Measurements from ENCODE around the gene CDK11A.
A peak's percentile ranks its signal among the peaks of the same experiment; 100 is the strongest.
"Not testable (repeated sequence)": the region's sequence is repeated elsewhere in the genome, so short reads cannot be mapped to it uniquely, and the experiment has no call there.

The CDK11A gene

DNA sequence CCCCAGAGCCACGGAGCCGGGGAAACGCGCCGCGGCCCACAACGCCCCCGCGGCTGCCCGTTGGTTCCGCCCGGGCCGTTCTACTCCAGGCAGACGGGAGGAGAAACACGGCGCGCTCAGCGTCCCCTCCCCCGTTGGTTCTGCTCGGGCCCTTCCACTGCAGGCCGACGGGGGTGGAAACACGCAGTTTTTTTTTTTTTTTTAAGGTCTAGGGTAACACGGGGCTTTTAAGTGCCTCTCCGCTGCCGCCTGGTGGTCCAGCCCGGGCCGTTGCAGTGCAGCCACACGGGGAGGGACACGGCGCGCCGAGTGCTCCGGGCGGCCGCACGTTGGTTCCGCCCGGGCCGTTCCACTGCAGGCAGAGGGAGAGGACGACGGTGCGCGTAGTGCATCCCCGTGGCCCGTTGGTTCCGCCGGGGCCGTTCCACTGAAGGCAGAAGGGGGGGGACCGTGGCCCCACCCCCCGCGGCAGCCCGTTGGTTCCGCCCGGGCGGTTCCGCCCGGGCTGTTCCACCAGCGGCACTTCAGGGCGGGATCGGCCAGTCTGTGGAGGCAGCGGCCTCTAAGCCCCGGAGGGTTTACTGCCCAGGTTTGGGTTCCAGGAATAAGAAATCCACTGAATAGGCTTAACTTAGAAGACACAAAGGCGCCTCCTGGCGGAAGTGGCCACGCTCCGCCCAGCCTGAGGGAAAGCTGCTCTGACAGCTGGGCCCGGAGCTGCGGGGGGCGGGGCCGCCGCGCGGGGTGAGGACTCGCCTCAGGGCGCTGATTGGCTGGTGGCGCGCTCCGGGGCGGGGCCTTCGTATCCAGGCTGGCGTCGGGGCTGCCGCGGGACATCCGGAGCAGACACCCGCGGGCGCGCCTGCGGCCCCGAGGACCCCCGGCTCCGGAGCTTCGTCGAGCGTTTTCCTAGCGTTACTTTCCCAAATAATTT lies 31.2 kb downstream of the CDK11A start, which contains the start of gene SLC35E2B:
Gene SLC35E2B, minus strand, starts transcription at position 82 of the 934 bp plus-strand sequence. CDS start 16,096 bp downstream, outside the sequence.
- H3K36me3 ChIP-seq (replicated peaks); H3K4me1 ChIP-seq; in situ Hi-C loops (cut with MboI; ENCODE audit: low sequenced_read_pairs); H3K9me3 ChIP-seq; H3K27me3 ChIP-seq (ENCODE audit: low read depth): not testable (repeated sequence)
- peak within 1 kb of the TSS; percentile 38 for H3K4me3 ChIP-seq
- DNase-seq (ENCODE audit: low spot score in 2 of 2): peak in 1 of 2 experiments; percentile 86

DNA sequence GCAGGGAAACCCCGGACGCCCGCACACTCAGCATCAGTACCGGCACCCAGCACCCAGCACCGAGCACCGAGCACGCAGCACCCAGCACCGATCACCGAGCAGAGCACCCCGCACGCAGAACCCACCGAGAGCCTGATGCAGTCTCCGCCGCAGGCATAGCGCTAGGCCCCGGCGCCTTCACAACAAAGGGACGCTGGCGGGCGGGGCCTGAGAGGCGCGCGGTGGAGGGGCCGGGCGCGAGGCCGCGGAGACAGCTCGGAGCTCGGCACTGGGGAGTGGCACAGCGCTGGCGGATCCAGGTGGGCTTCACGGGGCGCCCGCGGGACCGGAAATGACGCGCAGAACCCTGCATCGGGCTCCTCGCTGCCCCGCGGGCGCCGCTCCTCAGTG lies 31.8 kb downstream of the CDK11A start:
- in situ Hi-C loops (cut with MboI; ENCODE audit: low sequenced_read_pairs); H3K9me3 ChIP-seq; H3K27me3 ChIP-seq (ENCODE audit: low read depth); H3K36me3 ChIP-seq (replicated peaks); H3K4me1 ChIP-seq: not testable (repeated sequence)
- peak overlapping the region; percentile 38 for H3K4me3 ChIP-seq
- DNase-seq (ENCODE audit: low spot score in 2 of 2): peak in 1 of 2 experiments; percentile 78

DNA sequence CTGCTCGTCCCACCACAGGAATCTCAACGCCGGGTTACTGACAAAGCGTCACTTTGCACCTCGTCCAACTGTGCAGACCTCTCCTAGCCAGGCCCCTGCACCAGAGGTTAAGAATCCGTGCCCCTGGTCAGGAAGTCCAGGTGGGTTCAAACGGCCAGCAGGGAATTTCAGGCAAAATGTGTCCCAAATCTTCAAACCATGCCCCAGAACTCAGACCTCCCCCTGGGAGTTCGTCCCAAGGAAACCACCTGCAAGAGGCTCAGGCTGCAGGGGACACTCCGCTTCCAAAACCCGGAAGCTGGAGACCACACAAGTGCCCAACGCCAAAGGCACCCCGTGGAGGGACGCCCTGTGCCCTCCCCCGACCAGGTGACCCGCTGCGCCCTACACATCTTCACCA lies 32.7 kb downstream of the CDK11A start:
- H3K4me1 ChIP-seq; H3K9me3 ChIP-seq; H3K4me3 ChIP-seq; H3K36me3 ChIP-seq (replicated peaks); in situ Hi-C loops (cut with MboI; ENCODE audit: low sequenced_read_pairs); H3K27me3 ChIP-seq (ENCODE audit: low read depth); DNase-seq (ENCODE audit: low spot score in 2 of 2): not testable (repeated sequence)

DNA sequence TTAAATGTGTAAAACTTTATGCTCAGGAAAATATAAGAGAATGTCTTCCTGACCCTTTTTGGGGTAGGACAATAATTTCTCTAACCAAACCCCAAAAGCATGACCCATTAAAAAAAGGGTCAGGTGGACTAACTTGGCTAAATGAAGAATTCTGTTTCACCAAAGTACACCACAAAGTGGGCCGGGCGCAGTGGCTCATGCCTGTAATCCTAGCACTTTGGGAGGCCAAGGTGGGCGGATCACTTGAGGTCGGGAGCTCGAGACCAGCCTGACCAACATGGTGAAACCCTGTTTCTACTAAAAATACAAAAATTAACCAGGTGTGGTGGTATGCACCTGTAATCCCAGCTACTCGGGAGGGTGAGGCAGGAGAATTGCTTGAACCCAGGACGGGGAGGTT lies 34.6 kb downstream of the CDK11A start:
- H3K4me1 ChIP-seq; H3K9me3 ChIP-seq; H3K27me3 ChIP-seq (ENCODE audit: low read depth); DNase-seq (ENCODE audit: low spot score in 2 of 2); H3K36me3 ChIP-seq (replicated peaks); H3K4me3 ChIP-seq: not testable (repeated sequence)
- in situ Hi-C loops (cut with MboI; ENCODE audit: low sequenced_read_pairs): loop anchor here (10.0 kb wide), 1 partner anchor 55 kb away; no protein-coding TSS in a partner anchor

DNA sequence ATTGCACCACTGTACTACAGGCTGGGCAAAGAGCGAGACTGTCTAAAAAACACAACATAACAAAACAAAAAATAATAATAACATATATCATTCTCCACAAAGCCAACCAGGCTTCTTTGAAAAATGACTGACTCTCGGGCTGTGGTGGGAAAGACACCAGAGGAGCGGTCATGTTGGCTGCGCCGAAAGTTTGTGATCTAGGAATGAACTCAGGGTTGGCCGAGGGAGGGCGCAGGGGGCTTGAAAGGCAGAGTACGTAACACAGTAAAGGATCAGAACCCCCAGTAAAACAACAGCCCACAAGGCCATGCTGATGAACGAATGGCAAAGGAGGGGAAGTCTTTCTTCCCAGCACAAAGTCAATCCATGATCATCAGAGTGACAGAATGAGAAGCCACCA lies 36.3 kb downstream of the CDK11A start:
- Histone ChIP-seq H3K4me3 (no peak overlapping the region), H3K9me3 (no peaks in the 10 kb centered on the region), H3K36me3 (replicated peaks) (no peaks in the 10 kb centered on the region), H3K4me1 (no peaks in the 10 kb centered on the region), H3K27me3 (ENCODE audit: low read depth) (no peaks in the 10 kb centered on the region)
- DNase-seq (ENCODE audit: low spot score in 2 of 2): no peak
- in situ Hi-C loops (cut with MboI; ENCODE audit: low sequenced_read_pairs): loop anchor here (10.0 kb wide), 1 partner anchor 57 kb away; no protein-coding TSS in a partner anchor

DNA sequence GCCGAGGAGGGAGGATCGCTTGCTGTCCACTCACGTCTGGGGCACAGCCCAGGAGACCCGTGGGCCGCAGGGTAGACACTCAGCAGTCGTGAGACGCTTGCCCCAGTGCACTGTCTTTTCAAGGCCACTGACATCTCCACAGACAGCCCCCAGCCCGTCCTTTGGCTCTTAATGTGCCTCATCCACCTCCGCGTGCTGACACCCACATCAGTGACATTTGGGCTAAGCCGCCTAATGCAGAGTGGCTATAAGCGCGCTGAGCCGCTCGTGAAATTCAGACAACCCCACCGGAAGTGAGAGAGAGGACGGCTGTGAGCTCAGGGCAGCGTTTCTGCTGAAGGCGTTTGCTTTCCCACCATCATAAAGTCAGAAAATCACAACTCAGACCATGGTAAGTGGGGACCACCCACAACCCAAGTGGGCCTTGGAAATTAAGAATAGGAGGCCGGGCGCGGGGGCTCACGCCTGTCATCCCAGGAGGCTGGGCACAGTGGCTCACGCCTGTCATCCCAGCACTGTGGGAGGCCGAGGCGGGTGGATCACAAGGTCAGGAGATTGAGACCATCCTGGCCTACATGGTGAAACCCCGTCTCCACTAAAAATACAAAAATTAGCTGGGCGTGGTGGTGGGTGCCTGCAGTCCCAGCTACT lies 40.0 kb downstream of the CDK11A start:
- Histone ChIP-seq H3K27me3 (ENCODE audit: low read depth) (no peaks in the 10 kb centered on the region), H3K4me3 (no peak overlapping the region), H3K9me3 (no peaks in the 10 kb centered on the region), H3K4me1 (no peaks in the 10 kb centered on the region), H3K36me3 (replicated peaks) (no peaks in the 10 kb centered on the region)
- in situ Hi-C loops (cut with MboI; ENCODE audit: low sequenced_read_pairs): loop anchor here (10.0 kb wide), 1 partner anchor 61 kb away; no protein-coding TSS in a partner anchor
- no peak for DNase-seq (ENCODE audit: low spot score in 2 of 2)

DNA sequence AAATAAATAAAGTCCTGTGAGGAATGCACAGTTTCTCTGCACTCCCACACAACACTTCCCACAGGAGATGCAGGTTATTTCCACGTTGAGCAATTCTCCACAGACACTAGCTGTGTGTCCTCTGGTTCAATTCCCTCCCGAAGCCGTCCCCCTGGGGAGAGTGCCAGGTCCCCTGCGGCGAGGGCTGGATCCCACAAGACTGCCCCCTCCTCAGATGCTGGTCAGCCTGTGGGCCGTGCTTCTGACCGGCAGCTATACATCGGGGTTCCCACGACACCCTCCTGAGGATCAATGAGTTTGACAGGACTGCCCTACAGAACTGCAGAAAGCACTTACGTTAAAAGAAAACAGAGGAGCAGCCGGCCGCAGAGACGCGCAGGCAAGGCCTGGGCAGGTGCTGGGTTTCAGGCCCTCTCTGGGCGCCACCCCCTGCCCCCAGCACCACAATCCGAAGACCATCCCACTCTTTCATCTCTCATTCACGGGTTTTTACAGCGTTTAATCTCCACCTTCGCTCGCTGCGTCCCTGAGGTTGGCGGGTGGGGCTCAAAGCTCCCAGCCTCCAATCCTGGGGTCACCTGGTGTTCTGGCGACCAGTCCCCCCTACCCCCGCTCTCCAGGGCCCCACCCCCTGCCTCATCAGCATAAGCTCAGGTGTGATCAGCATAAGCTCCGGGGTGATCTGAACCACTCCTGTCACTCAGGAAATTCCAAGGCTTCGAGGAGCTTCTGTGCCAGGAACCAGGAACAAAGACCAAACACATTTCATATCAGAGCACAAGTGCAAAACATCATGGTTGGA lies 40.9 kb downstream of the CDK11A start:
- Histone ChIP-seq H3K27me3 (ENCODE audit: low read depth) (no peaks in the 10 kb centered on the region), H3K36me3 (replicated peaks) (no peaks in the 10 kb centered on the region), H3K4me3 (no peak overlapping the region), H3K4me1 (no peaks in the 10 kb centered on the region), H3K9me3 (no peaks in the 10 kb centered on the region)
- DNase-seq (ENCODE audit: low spot score in 2 of 2): no peak
- in situ Hi-C loops (cut with MboI; ENCODE audit: low sequenced_read_pairs): loop anchor here (10.0 kb wide), 1 partner anchor 61 kb away; no protein-coding TSS in a partner anchor

DNA sequence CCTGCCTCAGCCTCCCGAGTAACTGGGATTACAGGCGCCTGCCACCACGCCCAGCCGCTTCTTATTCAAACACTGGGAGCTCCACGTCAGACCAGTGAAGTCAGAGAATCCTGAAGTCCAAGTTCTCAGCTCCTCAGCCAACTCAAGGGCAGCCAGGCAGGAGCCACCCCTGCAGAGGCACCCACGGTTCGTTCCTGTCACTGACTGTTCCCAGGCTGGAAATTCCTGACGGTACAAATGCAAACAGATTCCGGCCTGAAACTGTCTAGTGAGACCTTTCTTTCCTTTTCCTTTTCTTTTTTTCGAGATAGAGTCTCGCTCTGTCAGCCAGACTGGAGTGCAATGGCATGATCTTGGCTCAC lies 43.3 kb downstream of the CDK11A start:
- no peaks in the 10 kb centered on the region for H3K27me3 ChIP-seq (ENCODE audit: low read depth)
- no peaks in the 10 kb centered on the region for H3K9me3 ChIP-seq
- DNase-seq (ENCODE audit: low spot score in 2 of 2): no peak
- H3K4me3 ChIP-seq: no peak overlapping the region
- no peaks in the 10 kb centered on the region for H3K36me3 ChIP-seq (replicated peaks)
- in situ Hi-C loops (cut with MboI; ENCODE audit: low sequenced_read_pairs): loop anchor here (10.0 kb wide), 1 partner anchor 64 kb away; no protein-coding TSS in a partner anchor
- no peaks in the 10 kb centered on the region for H3K4me1 ChIP-seq

DNA sequence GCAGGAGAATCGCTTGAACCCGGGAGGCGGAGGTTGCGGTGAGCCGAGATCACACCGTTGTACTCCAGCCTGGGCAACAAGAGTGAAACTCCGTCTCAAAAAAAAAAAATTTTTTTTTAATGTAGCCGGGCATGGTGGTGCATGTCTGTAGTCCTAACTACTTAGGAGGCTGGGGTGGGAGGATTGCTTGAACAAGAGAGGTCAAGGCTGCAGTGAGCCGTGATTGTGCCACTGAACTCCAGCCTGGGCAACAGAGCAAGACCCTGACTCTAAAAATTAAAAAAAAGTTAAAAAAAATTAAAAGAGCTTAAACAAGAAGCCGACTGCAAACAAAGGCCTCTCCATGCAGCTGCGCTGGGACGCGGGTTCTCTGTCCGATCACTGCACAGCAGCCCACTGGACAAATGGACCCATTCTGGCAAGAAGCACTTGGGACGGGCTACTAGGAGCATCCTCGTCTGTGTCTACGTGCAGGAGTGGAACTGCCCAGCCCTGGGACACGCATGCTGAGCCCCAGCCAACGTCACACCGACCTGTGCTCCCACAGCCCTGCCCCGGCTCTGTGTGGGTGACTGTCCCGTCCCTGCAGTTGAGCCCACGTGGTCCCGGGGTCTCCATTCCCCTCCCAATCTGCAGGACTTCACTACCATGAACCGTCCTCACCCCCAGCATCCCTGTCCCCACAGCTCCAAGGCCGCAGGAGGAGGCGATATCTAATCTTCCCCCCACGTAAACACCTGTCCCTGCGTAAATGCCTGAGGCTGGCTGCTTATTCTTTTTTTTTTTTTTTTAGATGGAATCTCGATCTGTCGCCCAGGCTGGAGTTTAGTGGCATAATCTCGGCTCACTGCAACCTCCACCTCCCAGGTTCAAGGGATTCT lies 43.9 kb downstream of the CDK11A start:
- H3K9me3 ChIP-seq: no peaks in the 10 kb centered on the region
- H3K4me3 ChIP-seq: no peak overlapping the region
- no peaks in the 10 kb centered on the region for H3K4me1 ChIP-seq
- no peak for DNase-seq (ENCODE audit: low spot score in 2 of 2)
- H3K27me3 ChIP-seq (ENCODE audit: low read depth): no peaks in the 10 kb centered on the region
- in situ Hi-C loops (cut with MboI; ENCODE audit: low sequenced_read_pairs): loop anchor here (10.0 kb wide), 1 partner anchor 65 kb away; no protein-coding TSS in a partner anchor
- H3K36me3 ChIP-seq (replicated peaks): no peaks in the 10 kb centered on the region

DNA sequence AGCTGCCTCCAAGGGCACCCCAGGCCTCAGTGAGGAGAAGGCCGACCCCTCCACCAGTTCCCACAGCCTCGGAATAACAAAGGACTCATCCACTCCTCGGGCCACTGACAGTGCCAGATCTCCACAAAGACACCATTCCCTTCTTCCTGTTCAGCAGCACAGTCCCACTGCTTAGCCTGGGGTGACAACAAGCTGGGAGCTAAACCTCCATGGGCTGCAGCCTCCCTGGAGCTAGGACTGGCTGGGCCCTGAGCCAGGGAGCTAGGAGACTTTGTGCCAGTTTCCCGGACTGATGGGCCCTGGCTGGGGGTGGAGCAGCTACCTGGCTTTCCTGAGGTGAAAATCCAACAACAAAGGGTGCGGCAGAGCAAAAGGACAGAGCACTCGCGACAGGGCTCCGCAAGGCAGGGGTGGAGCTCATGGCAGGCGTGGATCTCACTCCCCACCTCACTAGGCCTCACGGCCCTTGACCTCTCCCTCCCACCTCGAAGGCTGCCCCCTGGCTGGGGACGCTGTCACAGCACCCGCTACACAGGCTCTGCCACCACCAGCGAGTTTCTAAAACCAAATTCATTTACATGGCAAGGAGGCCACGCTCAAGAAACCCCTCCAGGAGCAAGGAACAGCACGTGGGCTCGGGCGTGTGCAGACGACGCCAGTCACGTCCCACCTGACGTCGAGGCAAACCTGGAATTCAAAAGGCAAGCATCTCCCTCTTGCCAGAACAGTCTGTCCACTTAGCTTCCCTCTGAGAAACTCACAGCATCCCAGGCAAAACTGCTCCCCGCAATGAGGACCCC lies 45.4 kb downstream of the CDK11A start:
- Histone ChIP-seq H3K27me3 (ENCODE audit: low read depth) (no peaks in the 10 kb centered on the region), H3K4me1 (no peaks in the 10 kb centered on the region), H3K36me3 (replicated peaks) (no peaks in the 10 kb centered on the region), H3K9me3 (no peaks in the 10 kb centered on the region), H3K4me3 (no peak overlapping the region)
- DNase-seq (ENCODE audit: low spot score in 2 of 2): no peak
- in situ Hi-C loops (cut with MboI; ENCODE audit: low sequenced_read_pairs): no loop called here

DNA sequence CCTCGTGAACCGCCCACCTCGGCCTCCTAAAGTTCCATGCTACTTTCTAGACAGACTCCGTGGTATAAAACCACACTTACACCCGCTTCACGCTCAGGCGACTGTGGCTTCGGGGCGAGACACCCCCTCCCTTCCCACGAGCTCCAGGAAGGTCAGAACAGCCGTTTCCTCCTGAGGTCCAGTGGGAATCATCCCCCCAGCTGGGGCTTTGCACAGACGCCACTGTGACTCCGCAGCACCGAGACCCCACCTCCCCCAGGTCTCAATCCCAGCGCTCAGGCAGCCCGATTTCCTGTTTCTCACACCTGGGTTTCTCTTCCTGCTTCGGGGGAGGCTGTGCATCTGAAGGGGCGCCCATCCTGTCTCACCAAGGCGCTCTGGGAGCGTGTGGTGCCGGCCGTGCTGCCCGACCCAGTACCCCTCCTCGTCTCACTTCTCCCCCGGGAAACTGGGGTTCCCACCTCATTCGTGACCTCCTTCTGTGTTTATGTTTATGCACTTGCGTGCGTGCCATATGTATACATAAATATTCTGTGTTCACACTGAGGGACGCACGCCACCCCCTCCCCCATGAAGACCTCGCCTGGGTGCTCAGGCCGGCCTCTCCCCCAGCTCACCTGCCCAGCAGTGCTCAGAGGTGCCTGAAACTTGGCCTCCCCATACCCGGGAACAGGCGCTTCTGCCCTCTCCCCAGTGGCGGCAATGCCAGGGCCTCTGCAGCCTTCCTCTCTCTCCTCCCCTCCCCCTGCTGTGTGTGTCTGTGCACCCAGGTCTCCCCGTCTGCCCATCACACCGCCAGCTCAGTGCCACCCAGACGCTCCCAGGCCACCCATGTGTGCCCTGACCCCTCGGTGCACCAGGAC lies 46.2 kb downstream of the CDK11A start:
- Histone ChIP-seq H3K36me3 (replicated peaks) (no peaks in the 10 kb centered on the region), H3K27me3 (ENCODE audit: low read depth) (no peaks in the 10 kb centered on the region), H3K9me3 (no peaks in the 10 kb centered on the region), H3K4me3 (no peak overlapping the region), H3K4me1 (no peaks in the 10 kb centered on the region)
- no peak for DNase-seq (ENCODE audit: low spot score in 2 of 2)
- in situ Hi-C loops (cut with MboI; ENCODE audit: low sequenced_read_pairs): no loop called here

All from HAP-1 (cell line).